MM.1S (cell line): ENCODE data around the gene PRELID3B.

ENCODE experiments used
- CTCF ChIP-seq: fragments of 300-600 bp; sonication (generic); IDR thresholded peaks from 2 replicates; pipeline ENCODE4 v1.5.1; 2016; ENCODE audit warnings: antibody characterized with exemption, low read length, mixed read lengths
- EZH2 ChIP-seq: fragments of 300-600 bp; sonication (generic); optimal IDR thresholded peaks from 2 replicates; pipeline ENCODE3; 2017; ENCODE audit warnings: low read depth, mild to moderate bottlenecking, antibody characterized with exemption, low read length, mixed read lengths
- EZH2phosphoT487 ChIP-seq: fragments of 300-600 bp; sonication (generic); IDR thresholded peaks from 2 replicates; pipeline ENCODE4 v1.6.1; 2018; ENCODE audit warnings: antibody characterized with exemption, low read length

DNA sequence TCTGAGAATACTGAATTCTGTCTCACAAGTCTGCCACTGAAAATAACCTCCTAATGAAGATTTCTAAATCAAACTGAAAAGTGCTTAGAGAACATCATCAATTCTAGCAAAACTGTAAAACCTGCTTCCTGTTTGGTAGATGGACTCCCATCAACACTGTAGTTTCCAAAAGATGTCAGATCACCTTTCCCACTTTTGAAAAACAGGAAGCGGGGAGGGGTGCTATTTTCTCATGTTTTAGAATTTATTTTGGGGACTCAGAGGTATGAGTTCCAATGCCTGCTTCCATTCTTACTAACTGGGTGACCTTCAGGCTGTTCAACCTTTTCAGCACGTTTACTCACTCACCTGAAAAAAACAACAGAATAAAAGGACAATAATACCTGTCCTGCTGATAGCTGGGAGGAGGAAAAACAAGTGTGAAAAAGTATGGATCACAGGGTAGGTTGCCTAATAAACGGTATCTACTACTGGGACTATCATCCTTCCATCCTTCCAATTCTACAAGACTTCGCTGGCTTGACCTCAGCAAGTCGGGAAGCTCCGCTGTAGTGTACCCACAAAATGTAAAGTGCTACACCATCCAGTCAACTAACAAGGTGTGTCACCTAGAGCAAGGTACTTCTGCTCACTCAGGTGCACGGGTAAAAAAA is 11.5 kb downstream of the PRELID3B start:
- TF ChIP-seq CTCF: no peak
- no peak for TF ChIP-seq EZH2
- no peak for TF ChIP-seq EZH2phosphoT487
